T-helper 1 cell (primary cell): ENCODE data around the gene HEG1.
A peak's percentile ranks its signal among the peaks of the same experiment; 100 is the strongest.
"Not testable (repeated sequence)": the region's sequence is repeated elsewhere in the genome, so short reads cannot be mapped to it uniquely, and the experiment has no call there.

Experiments used
- DNase-seq, 5 donors: peaks; one replicate each; pipeline ENCODE4 v3.0.0-alpha.2; 2012 to 2020
- total RNA-seq, 4 donors: gene quantifications; one replicate each; lab custom pipeline; 2026; lab: John Stamatoyannopoulos, UW

The HEG1 gene, protein sequence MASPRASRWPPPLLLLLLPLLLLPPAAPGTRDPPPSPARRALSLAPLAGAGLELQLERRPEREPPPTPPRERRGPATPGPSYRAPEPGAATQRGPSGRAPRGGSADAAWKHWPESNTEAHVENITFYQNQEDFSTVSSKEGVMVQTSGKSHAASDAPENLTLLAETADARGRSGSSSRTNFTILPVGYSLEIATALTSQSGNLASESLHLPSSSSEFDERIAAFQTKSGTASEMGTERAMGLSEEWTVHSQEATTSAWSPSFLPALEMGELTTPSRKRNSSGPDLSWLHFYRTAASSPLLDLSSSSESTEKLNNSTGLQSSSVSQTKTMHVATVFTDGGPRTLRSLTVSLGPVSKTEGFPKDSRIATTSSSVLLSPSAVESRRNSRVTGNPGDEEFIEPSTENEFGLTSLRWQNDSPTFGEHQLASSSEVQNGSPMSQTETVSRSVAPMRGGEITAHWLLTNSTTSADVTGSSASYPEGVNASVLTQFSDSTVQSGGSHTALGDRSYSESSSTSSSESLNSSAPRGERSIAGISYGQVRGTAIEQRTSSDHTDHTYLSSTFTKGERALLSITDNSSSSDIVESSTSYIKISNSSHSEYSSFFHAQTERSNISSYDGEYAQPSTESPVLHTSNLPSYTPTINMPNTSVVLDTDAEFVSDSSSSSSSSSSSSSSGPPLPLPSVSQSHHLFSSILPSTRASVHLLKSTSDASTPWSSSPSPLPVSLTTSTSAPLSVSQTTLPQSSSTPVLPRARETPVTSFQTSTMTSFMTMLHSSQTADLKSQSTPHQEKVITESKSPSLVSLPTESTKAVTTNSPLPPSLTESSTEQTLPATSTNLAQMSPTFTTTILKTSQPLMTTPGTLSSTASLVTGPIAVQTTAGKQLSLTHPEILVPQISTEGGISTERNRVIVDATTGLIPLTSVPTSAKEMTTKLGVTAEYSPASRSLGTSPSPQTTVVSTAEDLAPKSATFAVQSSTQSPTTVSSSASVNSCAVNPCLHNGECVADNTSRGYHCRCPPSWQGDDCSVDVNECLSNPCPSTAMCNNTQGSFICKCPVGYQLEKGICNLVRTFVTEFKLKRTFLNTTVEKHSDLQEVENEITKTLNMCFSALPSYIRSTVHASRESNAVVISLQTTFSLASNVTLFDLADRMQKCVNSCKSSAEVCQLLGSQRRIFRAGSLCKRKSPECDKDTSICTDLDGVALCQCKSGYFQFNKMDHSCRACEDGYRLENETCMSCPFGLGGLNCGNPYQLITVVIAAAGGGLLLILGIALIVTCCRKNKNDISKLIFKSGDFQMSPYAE (N-terminal part only)
- total RNA-seq, result 44.0 to 61.6 (median 48.3) reads per million in 4 donors

DNA sequence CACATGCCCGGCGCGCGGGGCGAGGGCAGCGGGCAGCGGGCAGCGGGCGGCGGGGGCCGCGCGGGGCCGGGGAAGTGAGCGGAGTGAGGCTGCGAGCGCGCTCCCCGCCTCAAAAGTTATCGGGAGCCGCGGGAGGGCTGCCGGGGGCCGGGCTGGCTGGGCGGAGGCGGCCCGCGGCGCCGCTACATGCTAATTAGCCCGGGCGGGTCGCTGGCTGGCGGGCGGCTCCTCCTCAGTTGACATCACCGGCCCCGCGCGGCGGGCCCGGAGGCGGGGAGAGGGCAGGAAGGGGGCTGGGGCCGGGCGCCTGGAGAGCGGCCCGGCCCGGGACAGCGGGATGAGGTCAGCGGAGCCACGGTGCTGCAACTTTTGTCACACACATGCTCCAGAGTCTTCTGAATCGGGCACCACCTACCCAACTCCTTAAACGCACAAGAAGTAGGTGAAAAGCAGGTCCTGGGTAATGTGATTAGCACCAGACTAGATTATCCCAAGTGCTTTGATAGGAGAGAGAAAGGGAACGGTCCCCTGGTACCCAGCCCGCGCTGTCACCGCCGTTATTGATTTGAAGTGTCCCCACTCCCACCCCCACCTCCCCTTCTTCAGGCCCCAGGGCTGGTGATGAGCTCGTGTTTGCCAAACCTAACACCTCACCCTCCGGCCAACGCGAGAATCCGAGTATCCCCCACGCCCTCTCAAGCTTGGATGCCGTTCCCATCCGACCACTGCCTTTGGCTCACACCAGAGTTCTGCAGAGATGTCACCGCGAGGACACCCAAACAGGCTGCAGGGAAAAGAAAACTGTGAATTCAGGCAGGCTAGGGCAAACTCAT, at the start of gene HEG1:
Gene HEG1, minus strand, starts transcription at position 85 of the 833 bp plus-strand sequence. CDS start 107 bp downstream, outside the sequence.
- DNase-seq, result peak; percentile 51 to 75 (median 65)

DNA sequence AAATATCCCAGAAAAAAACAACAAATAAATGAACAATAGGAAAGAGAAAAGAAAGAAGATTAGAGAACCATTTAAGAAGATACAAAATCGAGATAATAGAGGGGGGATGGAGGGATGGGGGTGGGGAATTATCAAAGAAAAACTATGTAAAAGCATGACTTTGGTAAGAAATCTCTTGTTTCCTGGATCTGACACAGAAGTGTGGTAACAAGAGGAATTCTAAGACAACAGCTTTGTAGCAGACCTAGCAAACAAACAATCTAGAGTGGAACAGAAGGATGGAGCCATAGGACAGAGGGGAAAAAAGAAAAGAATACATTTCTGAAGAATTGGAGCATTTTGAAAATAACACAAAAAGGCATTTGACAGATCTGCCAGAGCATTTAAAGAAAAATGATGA, 49.3 kb upstream of the HEG1 start:
- DNase-seq, result no peak

DNA sequence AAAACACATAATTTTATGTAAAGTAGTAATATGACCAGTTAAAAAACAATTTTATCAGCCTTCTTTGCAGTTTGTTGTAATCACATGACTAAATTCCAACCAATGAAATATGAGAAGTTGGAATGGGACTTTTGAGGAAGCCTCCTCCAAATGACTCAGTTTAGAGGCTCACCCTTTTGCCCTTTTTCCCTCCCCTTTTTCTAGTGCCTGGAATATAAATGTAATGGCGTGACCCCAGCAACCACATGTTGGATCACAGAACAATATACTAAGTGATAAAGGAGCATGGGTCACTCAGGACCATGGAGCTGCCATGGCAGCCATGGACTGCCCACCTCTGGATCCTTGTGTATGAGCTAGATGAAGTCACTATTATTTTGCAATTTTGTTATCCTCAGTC, 48.8 kb upstream of the HEG1 start:
- no peak for DNase-seq

DNA sequence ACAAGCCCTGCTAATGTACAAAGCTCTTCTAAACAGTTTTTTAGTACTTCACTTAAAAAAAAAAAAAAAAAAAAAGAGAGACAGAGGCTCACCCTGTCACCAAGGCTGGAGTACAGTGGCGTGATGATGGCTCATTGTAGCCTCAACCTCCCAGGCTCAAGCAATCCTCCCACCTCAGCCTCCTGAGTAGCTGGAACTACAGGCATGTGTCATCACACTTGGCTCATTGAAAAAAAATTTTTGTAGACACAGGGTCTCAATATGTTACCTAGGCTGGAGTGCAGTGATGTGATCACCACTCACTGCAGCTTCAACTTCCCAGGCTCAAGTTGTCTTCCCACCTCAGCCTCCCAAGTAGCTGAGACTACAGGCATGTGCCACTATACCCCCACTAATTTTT, 47.6 kb upstream of the HEG1 start:
- no peak for DNase-seq

DNA sequence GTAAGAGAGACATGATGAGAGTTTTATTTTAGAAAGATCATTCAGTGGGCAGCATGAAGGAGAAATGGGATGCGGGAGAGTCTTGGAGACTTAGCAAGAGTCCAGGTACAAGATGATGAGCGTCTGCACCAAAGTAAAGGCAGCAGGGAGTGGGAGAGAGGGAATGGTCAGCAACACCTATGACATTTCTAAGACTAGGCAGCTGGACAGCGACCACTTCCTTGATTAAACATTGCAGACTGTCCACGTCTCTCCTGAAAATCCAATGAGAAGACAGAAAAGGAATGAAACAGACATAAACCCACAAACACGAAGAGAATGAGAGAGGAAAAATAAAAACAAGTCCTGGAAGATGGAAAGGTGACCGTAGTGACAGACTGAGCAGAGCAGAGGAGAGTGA, 46.7 kb upstream of the HEG1 start:
- DNase-seq, result no peak

DNA sequence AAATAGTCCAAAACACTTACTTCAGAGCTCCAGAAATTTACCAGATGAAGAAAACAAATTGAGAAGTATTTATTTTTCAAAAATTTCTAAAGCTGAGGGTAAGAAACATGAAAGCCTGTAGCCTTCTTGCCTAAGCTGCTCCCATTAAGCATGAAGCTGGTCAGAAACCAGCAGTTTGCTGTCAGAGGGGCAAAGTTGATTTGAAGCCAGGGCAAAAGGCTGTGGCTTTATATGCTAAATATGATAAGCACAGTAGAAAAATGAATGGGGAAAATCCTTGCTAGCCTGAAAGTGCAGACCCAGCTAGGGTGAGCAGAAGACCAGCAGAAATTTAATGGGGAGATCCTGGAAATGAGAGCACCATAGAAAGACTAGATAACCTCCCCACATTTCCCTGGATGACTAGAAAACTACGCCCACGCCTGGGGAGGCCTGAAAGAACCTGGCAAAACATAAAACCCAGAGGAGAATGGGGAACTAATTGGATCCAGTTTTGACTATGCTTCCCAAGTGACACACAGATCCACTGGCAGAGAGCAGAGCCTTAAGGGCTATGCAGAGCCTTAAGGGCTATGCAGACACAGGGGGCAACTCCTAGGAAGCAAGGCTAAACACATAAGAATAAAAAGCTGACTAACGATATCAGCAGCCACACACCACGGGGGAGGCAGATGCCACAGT, 43.0 kb upstream of the HEG1 start:
- DNase-seq, result no peak

DNA sequence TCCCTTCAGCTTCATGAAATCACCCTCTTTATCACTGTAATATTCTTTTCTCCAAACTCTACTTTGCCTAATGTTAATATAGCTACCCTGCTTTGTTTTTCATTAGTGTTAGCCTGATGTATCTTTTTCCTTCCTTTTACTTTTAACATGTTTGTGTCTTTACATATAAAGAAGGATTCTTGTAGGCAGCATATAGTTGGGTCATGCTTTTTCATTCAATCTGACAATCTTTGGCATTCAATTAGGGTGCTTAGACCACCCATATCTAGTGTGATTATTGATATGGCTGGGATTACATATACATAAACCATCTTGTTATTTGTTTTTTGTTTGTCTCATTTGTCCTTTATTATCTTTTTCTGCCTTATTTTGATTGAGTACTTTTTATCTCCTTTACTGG, 34.9 kb upstream of the HEG1 start:
- DNase-seq, result no peak

DNA sequence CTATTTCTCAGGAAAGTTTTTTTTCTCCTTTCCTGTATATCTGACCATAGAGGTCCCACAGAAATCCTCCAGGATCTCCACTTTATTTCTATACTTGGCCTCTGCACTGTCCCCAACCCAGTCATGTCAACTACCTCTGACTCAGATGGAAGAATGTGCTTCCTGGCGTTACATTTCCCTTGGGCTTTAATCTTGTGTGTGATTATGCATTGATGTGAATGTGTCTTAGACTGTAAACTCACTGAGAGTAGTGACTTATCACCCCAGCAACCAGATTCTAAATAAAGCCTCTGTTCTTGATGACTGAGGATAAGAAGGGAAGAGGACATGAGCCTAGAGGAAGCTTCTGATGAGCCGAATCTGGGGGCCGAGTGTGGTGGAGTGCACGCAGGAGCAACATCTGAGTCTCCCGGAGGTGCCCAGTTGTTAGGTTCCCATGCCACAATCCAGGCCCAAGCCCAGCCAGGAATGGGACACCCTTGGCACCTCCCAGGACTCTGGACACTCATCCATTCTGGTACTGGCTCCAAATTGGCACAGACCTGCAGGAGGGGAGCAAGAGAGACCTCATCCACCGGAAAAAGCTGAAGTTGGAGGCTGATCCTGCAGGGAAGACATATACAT, 32.1 kb upstream of the HEG1 start:
- DNase-seq, result no peak

DNA sequence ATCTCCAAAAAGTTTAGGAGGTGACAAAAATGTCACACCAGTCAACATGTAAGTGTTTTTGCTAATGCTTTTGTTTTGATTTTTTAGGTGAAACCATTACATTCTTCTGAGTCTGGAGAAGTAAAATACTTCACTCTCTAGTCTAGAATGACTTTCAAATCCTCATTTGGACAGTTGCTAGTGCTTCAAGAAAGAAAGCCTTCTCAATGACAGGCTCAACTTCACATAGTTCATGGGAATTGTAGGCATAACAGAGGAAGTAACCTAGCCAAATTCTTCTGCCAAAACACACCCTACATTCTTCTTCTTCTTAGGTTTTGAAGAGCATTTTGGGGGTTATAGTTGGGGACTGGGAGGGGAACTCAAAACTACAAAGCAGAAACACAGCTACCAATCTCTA, 29.4 kb upstream of the HEG1 start:
- no peak for DNase-seq

DNA sequence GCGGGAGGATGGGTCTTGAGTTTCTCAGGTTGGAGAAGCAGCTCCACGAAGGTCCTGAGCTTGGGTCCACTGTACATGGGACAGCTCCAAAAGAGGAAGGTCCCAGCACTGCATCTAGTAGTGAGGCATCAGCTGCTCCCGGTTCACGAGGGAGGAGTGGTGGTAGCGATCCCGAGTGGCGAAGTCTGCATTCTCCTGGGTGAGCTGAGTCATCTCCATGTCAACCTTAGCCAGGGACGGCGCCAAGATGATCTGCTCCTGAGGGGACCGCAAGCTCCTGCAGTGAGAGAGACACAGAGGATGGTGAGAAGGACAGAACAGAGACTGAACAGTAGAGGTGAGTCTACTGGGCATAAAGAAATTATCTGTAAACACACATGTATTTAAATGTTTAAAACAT, 28.0 kb upstream of the HEG1 start:
- no peak for DNase-seq

DNA sequence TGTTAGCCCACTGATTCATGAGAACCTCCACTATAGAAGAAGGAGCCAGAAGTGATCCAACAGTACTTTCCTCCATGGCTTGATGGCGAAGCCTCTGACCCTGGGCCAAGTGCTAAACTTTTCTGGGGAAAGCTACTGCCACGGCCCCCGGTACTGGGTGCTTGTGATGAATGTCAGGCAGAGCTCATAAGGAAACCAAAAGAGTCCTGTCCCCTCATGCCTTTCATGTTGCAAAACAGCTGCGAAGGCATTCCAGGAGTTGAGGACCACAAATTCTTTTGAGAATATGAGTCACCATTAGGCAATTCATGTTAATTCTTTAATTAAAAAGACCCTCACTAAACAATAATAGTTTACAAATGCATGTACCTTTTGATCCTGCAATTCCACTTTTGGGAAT, 26.5 kb upstream of the HEG1 start:
- DNase-seq, result not testable (repeated sequence)

DNA sequence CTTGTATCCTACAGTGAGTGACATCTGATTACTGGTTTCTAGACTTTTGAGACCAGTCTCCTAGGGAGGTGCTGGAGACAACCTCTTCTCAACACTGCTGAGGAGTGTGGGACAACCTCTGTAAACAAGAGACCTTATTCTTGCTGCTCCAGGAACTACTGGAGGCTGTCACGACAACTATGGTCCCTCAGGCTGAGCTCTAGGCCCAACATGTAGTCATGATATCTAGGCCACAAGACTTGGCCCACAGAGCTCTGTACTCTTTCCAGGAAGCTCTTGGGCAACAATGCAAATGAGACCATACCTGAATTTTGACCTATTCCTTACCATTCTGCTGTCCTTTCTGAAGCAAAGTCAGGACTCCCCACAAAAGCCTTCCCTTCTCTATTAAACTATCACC, 24.3 kb upstream of the HEG1 start:
- DNase-seq, result no peak

DNA sequence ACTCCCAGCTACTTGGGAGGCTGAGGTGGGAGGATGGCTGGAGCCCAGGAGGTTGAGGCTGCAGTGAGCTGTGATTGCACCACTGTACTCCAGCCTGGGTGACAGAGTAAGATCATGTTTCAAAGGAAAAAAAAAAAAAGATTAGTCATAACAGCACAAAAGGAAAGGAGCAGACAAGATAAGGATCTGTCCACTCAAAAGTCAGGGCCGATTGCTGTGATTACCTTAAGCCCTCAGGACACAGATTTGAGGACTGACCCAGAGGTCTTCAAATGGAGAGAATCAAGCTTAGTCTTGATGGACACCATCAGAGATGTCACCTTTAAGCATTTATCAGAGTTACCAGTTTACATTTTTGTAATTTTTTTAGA, 23.9 kb upstream of the HEG1 start:
- DNase-seq, result no peak

DNA sequence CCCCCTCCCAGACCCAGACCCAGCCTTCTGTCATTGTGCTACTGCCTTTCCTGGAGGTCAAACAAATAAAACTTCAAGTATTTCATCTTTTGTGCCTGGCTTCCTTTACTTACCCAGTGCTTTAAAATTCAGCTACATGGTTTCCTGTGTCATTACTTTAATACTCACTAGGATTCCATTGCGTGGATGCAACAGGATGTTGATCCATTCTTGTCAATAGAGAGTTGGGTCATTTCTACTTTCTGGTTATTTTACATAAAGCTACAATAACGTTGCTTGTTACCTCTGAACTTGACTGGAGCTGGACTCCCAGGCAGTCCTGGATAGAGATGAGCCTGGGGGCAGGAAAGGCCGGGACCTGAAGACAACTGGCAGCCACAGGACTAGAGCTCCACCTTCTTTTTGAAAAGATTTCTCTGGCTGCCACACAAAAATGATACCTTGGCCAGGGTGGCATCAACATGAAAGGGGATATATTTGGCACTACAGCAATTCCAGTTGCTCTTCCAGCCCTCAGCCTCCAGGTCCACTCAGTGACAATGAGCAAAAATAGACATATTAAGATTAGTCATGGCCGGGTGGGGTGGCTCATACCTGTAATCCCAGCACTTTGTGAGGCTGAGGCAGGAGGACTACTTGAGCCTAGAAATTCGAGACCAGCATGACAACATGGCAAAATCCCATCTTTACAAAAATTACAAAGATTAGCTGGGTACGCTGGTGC, 23.3 kb upstream of the HEG1 start:
- DNase-seq, result no peak

DNA sequence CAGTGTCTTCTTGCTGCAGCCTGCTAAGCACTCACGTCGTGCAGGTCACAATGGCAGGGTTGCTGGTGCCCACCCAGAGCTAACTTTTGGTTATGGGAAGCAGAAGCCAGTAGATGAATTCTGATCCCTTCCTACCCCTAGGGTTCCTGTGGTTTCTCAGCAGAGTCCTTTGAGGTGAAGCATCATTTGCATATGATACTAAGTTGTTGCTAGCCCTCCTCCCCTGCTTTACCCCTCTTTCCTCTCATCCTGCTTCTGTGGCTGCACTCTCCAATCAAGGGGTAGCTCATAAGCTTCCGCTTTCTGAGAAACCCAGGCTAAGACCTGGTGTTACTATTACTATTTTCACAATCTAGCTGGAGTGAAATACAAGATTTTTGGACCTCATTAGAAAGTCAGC, 22.1 kb upstream of the HEG1 start:
- DNase-seq, result no peak

DNA sequence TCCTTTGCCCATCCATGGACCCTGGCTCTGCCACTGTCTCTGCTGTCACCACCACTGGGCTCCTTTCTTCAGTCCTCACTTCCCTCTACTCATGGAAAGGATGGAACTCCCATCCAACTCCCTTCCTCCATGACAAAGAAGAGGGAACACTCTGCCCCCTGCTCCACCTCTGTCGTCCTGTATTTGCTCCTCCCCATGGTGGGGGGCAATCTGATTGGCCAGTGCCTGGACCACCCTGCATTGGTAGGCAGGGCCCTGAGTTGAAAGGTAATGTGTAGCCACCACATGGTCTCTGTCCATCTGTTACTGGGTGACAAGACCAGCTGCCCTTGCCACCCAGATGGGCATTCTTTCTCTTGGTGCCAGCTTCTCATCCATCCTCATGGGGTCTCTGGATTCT, 20.7 kb upstream of the HEG1 start:
- no peak for DNase-seq

DNA sequence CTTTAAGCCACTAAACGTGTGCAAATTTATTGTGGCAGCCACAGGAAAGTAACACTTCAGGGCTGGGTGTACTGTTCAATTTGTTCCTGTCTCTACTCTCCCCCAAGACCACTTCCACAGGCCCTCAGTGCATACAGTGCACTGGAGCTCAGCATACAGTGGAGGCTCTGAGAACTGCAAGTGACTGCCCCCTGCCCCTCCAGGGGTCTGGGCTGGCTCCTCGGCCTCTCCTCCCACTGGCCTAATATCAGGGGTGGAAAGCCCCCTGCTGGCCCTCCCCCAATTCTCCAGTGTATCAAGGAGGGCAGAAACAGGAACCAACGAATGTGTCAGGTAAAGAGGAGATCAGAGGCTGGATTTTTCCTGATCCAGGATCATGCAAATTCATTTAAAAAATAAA, 19.9 kb upstream of the HEG1 start:
- DNase-seq, result no peak

DNA sequence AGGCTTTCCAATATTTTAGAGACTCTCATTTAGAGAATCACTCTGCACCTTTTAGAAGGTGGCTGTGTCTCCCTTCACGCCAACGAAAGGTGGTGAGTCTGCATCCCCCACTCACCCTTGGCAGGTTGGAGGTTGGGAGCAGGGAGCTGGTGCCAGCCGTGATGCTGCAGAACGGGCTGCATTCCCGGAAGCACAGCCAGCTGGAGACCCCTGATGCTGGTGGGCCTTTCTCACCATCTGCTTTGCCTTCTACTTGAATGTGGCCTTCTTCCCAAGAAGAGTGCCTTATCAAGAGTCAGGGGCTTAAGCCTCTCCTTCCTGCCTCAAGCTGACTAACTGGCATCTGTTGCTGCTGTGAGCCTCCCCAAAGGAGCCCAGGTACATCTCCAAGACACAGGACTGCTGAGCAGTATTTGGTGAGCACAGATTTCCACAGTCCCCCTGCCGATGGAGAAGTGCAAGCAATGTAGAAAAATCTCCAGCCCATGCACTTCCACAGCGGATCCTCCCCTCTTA, 17.7 kb upstream of the HEG1 start:
- no peak for DNase-seq

DNA sequence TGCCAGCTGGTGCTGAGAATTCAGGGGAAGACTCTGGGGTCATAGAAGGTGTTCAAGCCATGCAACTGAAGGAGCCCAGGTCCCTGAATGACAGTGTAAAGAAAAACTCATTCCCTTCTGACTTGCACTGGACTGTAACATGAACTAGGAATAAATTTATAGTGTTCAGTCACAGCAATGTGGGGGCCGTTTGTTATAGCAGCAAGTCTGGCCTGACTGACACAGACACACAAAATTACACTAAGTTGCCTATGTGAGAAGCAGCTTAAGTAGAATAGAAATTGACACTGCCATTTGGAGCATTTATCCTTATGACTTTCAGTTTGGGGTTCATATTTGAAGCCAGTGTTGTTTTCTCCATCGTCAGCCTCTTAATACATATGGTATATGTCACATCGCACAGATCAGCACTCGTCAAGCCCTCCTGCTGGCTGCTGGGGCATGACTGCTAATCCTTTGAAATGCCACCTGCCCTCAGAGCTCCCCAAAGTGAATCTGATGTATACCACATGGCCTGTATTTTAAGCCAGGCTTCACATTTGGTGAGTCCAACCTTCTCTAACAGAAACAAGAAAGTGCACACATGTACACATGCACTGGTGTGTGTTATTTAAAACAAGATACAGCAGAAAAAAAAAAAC, 17.1 kb upstream of the HEG1 start:
- no peak for DNase-seq

DNA sequence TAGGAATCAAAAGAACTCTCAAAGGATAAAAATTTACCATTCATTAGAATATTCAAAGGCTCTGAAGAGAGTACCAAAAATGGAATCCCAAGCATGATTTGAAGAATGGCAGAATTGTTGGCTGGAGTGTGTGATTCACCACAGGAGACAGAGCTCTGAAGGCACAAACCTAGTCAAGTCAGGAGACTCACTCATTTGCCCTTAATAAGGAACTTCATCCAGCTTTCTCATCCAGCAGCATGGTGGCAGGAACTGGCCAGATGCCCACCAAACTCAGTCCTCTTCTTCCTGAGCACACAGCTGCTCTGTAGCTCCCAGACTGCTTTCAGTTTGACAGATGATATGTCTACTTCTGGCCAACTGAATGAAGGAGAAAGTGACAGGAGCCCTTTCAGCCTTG, 16.5 kb upstream of the HEG1 start:
- DNase-seq, result no peak
